NCI-H748 treated with DMSO at 0.1 percent for 48 hours (cell line): Measurements from ENCODE around the gene LEPROT.
"Not testable (repeated sequence)": the region's sequence is repeated elsewhere in the genome, so short reads cannot be mapped to it uniquely, and the experiment has no call there.

Experiments used
- DNase-seq: peaks from one replicate; lab custom pipeline; 2025; lab: John Stamatoyannopoulos, UW

The LEPROT gene

GRCh38 chr1:65437616-65438015, 17.1 kb downstream of the LEPROT start:
- DNase-seq, result no peak

GRCh38 chr1:65440322-65440900, 19.9 kb downstream of the LEPROT start:
- DNase-seq, result no peak

GRCh38 chr1:65440915-65441314, 20.4 kb downstream of the LEPROT start:
- no peak for DNase-seq

- no peak for DNase-seq
Observed at GRCh38 chr1:65441464-65441863, 21.0 kb downstream of the LEPROT start.

- no peak for DNase-seq
Observed at GRCh38 chr1:65442442-65442841, 22.0 kb downstream of the LEPROT start.

- DNase-seq, result no peak
Observed at GRCh38 chr1:65443647-65444046, 23.2 kb downstream of the LEPROT start.

- DNase-seq, result no peak
Observed at GRCh38 chr1:65444128-65444640, 23.7 kb downstream of the LEPROT start.

- DNase-seq, result no peak
Observed at GRCh38 chr1:65445837-65446236, 25.4 kb downstream of the LEPROT start.

- DNase-seq, result no peak
Observed at GRCh38 chr1:65449214-65449823, 28.9 kb downstream of the LEPROT start.

GRCh38 chr1:65455678-65456077, 35.2 kb downstream of the LEPROT start:
- not testable (repeated sequence) for DNase-seq

GRCh38 chr1:65456481-65456880, 36.0 kb downstream of the LEPROT start:
- no peak for DNase-seq

GRCh38 chr1:65457868-65458267, 37.4 kb downstream of the LEPROT start:
- DNase-seq, result no peak

- DNase-seq, result no peak
Observed at GRCh38 chr1:65458730-65459396, 38.4 kb downstream of the LEPROT start.

- peak; percentile 7 for DNase-seq
Observed at GRCh38 chr1:65459397-65459768, 38.9 kb downstream of the LEPROT start.

GRCh38 chr1:65465837-65466236, 45.4 kb downstream of the LEPROT start:
- not testable (repeated sequence) for DNase-seq

GRCh38 chr1:65467536-65467935, 47.1 kb downstream of the LEPROT start:
- peak; percentile 42 for DNase-seq

- no peak for DNase-seq
Observed at GRCh38 chr1:65469126-65469888, 48.8 kb downstream of the LEPROT start.

- no peak for DNase-seq
Observed at GRCh38 chr1:65469889-65470340, 49.4 kb downstream of the LEPROT start.

GRCh38 chr1:65470766-65471165, 50.3 kb downstream of the LEPROT start:
- DNase-seq, result no peak

GRCh38 chr1:65471213-65471833, 50.9 kb downstream of the LEPROT start:
- no peak for DNase-seq

- no peak for DNase-seq
Observed at GRCh38 chr1:65471861-65472332, 51.4 kb downstream of the LEPROT start.

GRCh38 chr1:65476327-65476726, 55.9 kb downstream of the LEPROT start:
- no peak for DNase-seq
